ENCODE results near the gene TMPO.
"Not testable (repeated sequence)": the region's sequence is repeated elsewhere in the genome, so short reads cannot be mapped to it uniquely, and the experiment has no call there.

TMPO gene

GRCh38 chr12:98579347-98579746, 64.0 kb downstream of the TMPO start:
- no peak for DNase-seq

GRCh38 chr12:98579835-98580234, 64.4 kb downstream of the TMPO start:
- DNase-seq, result no peak

GRCh38 chr12:98580695-98581094, 65.3 kb downstream of the TMPO start:
- DNase-seq, result no peak

GRCh38 chr12:98581101-98581500, 65.7 kb downstream of the TMPO start:
- DNase-seq, result no peak

- DNase-seq, result no peak
These were observed 66.7 kb downstream of the TMPO start for GRCh38 chr12:98582093-98582492.

- DNase-seq, result no peak
These were observed 71.7 kb downstream of the TMPO start for GRCh38 chr12:98587084-98587483.

- DNase-seq, result no peak
These were observed 75.8 kb downstream of the TMPO start for GRCh38 chr12:98591209-98591608.

- no peak for DNase-seq
These were observed 77.5 kb downstream of the TMPO start for GRCh38 chr12:98592825-98593322.

GRCh38 chr12:98593351-98594049, 78.1 kb downstream of the TMPO start, which contains the start of gene SLC25A3:
SLC25A3 (plus strand) TSS chr12:98593686; CDS start chr12:98593979, 293 bp downstream.
- DNase-seq, result peak; percentile 97

GRCh38 chr12:98594050-98594835, 78.9 kb downstream of the TMPO start:
- peak; percentile 14 for DNase-seq

- no peak for DNase-seq
These were observed 80.0 kb downstream of the TMPO start for GRCh38 chr12:98595243-98595988.

GRCh38 chr12:98597313-98597712, 81.9 kb downstream of the TMPO start:
- not testable (repeated sequence) for DNase-seq
